Measurements from ENCODE around the gene CLIP4. TPM values are rescaled to one million over a fixed set of nuclear protein-coding genes. Genes with fewer than 3 reads are reported as not detected.

The CLIP4 gene
- total and polyA plus RNA-seq, 2 of the 4 experiments (the other 2 are of a cell fraction): 29.7 to 66.3 TPM

DNA sequence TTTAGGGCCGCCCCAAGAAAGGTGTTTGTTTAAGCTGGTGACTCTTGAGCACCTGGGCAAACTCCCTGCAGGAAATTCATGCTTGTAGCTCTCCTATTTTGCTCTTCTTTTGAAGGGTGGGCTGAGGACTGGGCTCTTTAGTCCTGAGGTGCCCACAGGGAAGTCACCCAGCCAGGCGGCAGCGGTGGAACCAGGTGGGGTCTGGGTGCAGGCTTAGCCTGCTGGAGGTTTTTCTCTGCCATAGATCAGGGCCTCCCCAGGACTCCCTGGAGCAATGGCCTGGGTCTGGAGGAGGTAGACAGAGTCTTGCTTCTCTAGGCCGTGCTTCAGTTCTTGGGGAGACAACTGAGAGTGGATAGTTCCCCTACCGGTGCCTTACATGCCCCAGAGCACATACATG lies 99.9 kb downstream of the CLIP4 start:
- TF ChIP-seq CEBPB (IDR thresholded peaks at IDR 0.05; ENCODE audit: low read depth, low read length) (no peak), MAZ (IDR thresholded peaks at IDR 0.05; ENCODE audit: borderline replicate concordance, low read depth, low read length) (no peak), RFX5 (IDR thresholded peaks at IDR 0.05; ENCODE audit: low read depth, low read length) (no peak), NFE2L2 (IDR thresholded peaks at IDR 0.05; ENCODE audit: low read depth, low read length) (no peak)
- intact Hi-C loops (cut with micrococcal nuclease): no loop called here

More for the DNA sequence above, 99.9 kb downstream of the CLIP4 start:
- ATAC-seq (ENCODE audit: low read depth): no peak
- peaks cover 3% of the 10 kb centered on the region; the same call in 1 of the 2 replicates for H3K9me1 ChIP-seq (ENCODE audit: insufficient read depth, low read length)
- no peak overlapping the region for H2BK120ac ChIP-seq (ENCODE audit: low read depth, low read length)
- DNase-seq: no peak
- no TSS peak for BruUV-seq (replicated peaks)
- no peak overlapping the region for H2BK20ac ChIP-seq (ENCODE audit: low read depth, low read length)
- in situ Hi-C loops (cut with MboI; ENCODE audit: low sequenced_read_pairs) (no loop called here), dilution Hi-C loops (cut with HindIII; ENCODE audit: low sequenced_read_pairs, unreplicated experiment) (no loop called here)
- peaks cover 2% of the 10 kb centered on the region; the same call in 1 of the 2 replicates for H3K4me1 ChIP-seq (ENCODE audit: control insufficient read depth, insufficient read depth, low read length)
- no peak overlapping the region for H4K91ac ChIP-seq (ENCODE audit: insufficient read depth, low read depth, low read length)
- H3K27ac ChIP-seq (ENCODE audit: insufficient read depth, low read length): no peak overlapping the region
- no peak overlapping the region for H2AK9ac ChIP-seq (replicated peaks; ENCODE audit: low read depth, low read length, poor library complexity)
- H2BK15ac ChIP-seq (ENCODE audit: low read depth, low read length): no peak overlapping the region
- H3K18ac ChIP-seq (ENCODE audit: low read depth, low read length): no peak overlapping the region
- no peak overlapping the region for H3K9ac ChIP-seq (ENCODE audit: low read depth, low read length)
- no peak overlapping the region for H3K56ac ChIP-seq (ENCODE audit: extremely low read depth, insufficient read depth, low read length)
- H3K4ac ChIP-seq (ENCODE audit: low read depth, low read length): no peak overlapping the region
- H3K79me1 ChIP-seq (ENCODE audit: low read depth in 1 of 2, low read length in 2 of 2): no peaks in the 10 kb centered on the region
- H2AK5ac ChIP-seq (ENCODE audit: low read depth, low read length): no peak overlapping the region
- no peak overlapping the region for H3K14ac ChIP-seq (replicated peaks; ENCODE audit: low read depth, low read length)
- WGBS, 2 experiments (ENCODE audit: extremely low coverage in 2 of 2, insufficient read length in 1 of 2): no CpG with 5 or more reads among the region's 5 CpGs
- H2AFZ ChIP-seq (replicated peaks; ENCODE audit: low read length, poor library complexity): no peak overlapping the region
- H3K4me3 ChIP-seq (ENCODE audit: insufficient read depth, low read depth, low read length): no peak overlapping the region
- no peak overlapping the region for H3K23ac ChIP-seq (ENCODE audit: low read depth, low read length)
- no peaks in the 10 kb centered on the region for H4K20me1 ChIP-seq (ENCODE audit: insufficient read depth, low read length)
- CTCF ChIA-PET: no interaction called here
- H2BK5ac ChIP-seq (ENCODE audit: low read depth, low read length, poor library complexity, severe bottlenecking): no peak overlapping the region
- no peaks in the 10 kb centered on the region for H3K9me3 ChIP-seq (ENCODE audit: control insufficient read depth, insufficient read depth, low read length)
- POLR2A ChIA-PET (ENCODE audit: unreplicated experiment): no interaction called here
- H3K36me3 ChIP-seq (ENCODE audit: control insufficient read depth, insufficient read depth, low read length): no peaks in the 10 kb centered on the region
- no peak overlapping the region for H4K5ac ChIP-seq (ENCODE audit: low read depth, low read length)
- no peak overlapping the region for H4K8ac ChIP-seq (ENCODE audit: low read depth in 2 of 2, low read length in 2 of 2)
- peaks cover 8% of the 10 kb centered on the region for H3K27me3 ChIP-seq (ENCODE audit: control insufficient read depth, insufficient read depth, low read length)
- no peak overlapping the region for H3K4me2 ChIP-seq (ENCODE audit: low read depth, low read length)
